OCI-LY1 (cell line): ENCODE results near the gene PIBF1.

Experiments used
- H2AFZ ChIP-seq: fragments of 200-600 bp; sonication (generic), shearing (Covaris generic); 2 replicates; pipeline ENCODE4 v1.6.0; 2014; ENCODE audit warnings: antibody characterized with exemption, mild to moderate bottlenecking, low read length
- H3F3A ChIP-seq: fragments of 200-600 bp; sonication (generic), shearing (Covaris generic); 2 replicates; pipeline ENCODE4 v1.6.0; 2014; ENCODE audit warnings: mild to moderate bottlenecking, antibody characterized with exemption, low read length, moderate library complexity; ENCODE audit not compliant: insufficient read depth
- H3K27ac ChIP-seq: fragments of 200-600 bp; sonication (generic); 2 replicates; pipeline ENCODE4 v1.5.1; 2014; ENCODE audit warnings: low read length, mixed run types, mild to moderate bottlenecking, low read depth; ENCODE audit not compliant: poor library complexity, severe bottlenecking
- H3K27me3 ChIP-seq: fragments of 200-600 bp; sonication (generic); 2 replicates; pipeline ENCODE4 v1.6.0; 2014; ENCODE audit warnings: antibody characterized with exemption, mild to moderate bottlenecking, low read length, moderate library complexity; ENCODE audit not compliant: insufficient read depth
- H3K36me3 ChIP-seq: fragments of 200-600 bp; sonication (generic); 2 replicates; pipeline ENCODE4 v1.6.1; 2014; ENCODE audit warnings: mild to moderate bottlenecking, antibody characterized with exemption, low read length, moderate library complexity, mixed read lengths; ENCODE audit not compliant: insufficient read depth
- H3K4me1 ChIP-seq: fragments of 200-600 bp; sonication (generic); 2 replicates; pipeline ENCODE4 v1.5.1; 2014; ENCODE audit warnings: mild to moderate bottlenecking, low read length, moderate library complexity; ENCODE audit not compliant: insufficient read depth, severe bottlenecking
- H3K4me2 ChIP-seq: fragments of 200-600 bp; sonication (generic), shearing (Covaris generic); 2 replicates; pipeline ENCODE4 v1.6.1; 2014; ENCODE audit warnings: low read length
- H3K4me3 ChIP-seq: fragments of 200-600 bp; sonication (generic); 2 replicates; pipeline ENCODE4 v1.5.1; 2014; ENCODE audit warnings: low read length, low read depth, mild to moderate bottlenecking, mixed read lengths; ENCODE audit not compliant: poor library complexity, severe bottlenecking
- H3K79me2 ChIP-seq: fragments of 200-600 bp; shearing (Covaris generic); 2 replicates; pipeline ENCODE4 v1.6.1; 2016; ENCODE audit warnings: mixed run types, low read length, mixed read lengths; ENCODE audit not compliant: insufficient read depth
- H3K9ac ChIP-seq: fragments of 200-600 bp; sonication (generic), shearing (Covaris generic); 2 replicates; pipeline ENCODE4 v1.6.1; 2014; ENCODE audit warnings: mild to moderate bottlenecking, low read length, mixed read lengths
- H3K9me2 ChIP-seq: fragments of 200-600 bp; sonication (generic), shearing (Covaris generic); 2 replicates; pipeline ENCODE4 v1.6.1; 2014; ENCODE audit warnings: low read depth, mild to moderate bottlenecking, low read length, mixed read lengths
- H3K9me3 ChIP-seq: fragments of 200-600 bp; shearing (Covaris generic); 2 replicates; pipeline ENCODE4 v1.6.1; 2014; ENCODE audit warnings: low read length, mixed read lengths
- H4K20me1 ChIP-seq: fragments of 200-600 bp; sonication (generic), shearing (Covaris generic); 2 replicates; pipeline ENCODE4 v1.6.0; 2016; ENCODE audit warnings: mild to moderate bottlenecking, low read length; ENCODE audit not compliant: insufficient read depth
- CTCF ChIP-seq: fragments of 200-600 bp; sonication (generic), shearing (Covaris generic); IDR thresholded peaks from 2 replicates; pipeline ENCODE4 v1.5.1; 2017; ENCODE audit warnings: mild to moderate bottlenecking, antibody characterized with exemption, low read length, moderate library complexity, mixed read lengths
- EZH2 ChIP-seq: fragments of 200-600 bp; sonication (generic), shearing (Covaris generic); IDR thresholded peaks from 2 replicates; pipeline ENCODE4 v1.8.0; 2017; ENCODE audit warnings: borderline replicate concordance, mixed run types, mild to moderate bottlenecking, antibody characterized with exemption, low read length, moderate library complexity, mixed read lengths

PIBF1 gene

GRCh38 chr13:73057284-73058063 lies 275.5 kb downstream of the PIBF1 start:
- H3K9me2 ChIP-seq = no peaks in the 10 kb centered on the region
- no peaks in the 10 kb centered on the region for H4K20me1 ChIP-seq
- H3K4me3 ChIP-seq = no peak overlapping the region
- no peaks in the 10 kb centered on the region for H3K79me2 ChIP-seq
- TF ChIP-seq CTCF = no peak
- H3K36me3 ChIP-seq = no peaks in the 10 kb centered on the region; the same call in 1 of the 2 replicates
- H2AFZ ChIP-seq = 0 out of 2 replicates have a peak overlapping the region, but pooled peaks have one; percentile 10
- H3K9ac ChIP-seq = peak overlapping the region; percentile 30; the same call in 1 of the 2 replicates
- H3F3A ChIP-seq = no peaks in the 10 kb centered on the region
- no peak overlapping the region for H3K4me2 ChIP-seq
- H3K27ac ChIP-seq = no peak overlapping the region
- H3K9me3 ChIP-seq = no peaks in the 10 kb centered on the region
- H3K27me3 ChIP-seq = no peaks in the 10 kb centered on the region; the same call in none of the 2 replicates
- peaks cover 20% of the 10 kb centered on the region for H3K4me1 ChIP-seq

- H3K4me1 ChIP-seq = peaks cover 20% of the 10 kb centered on the region
- H3K36me3 ChIP-seq = no peaks in the 10 kb centered on the region; the same call in 1 of the 2 replicates
- H3F3A ChIP-seq = no peaks in the 10 kb centered on the region
- no peak for TF ChIP-seq EZH2
- TF ChIP-seq CTCF = no peak
- peak overlapping the region; percentile 30 for H3K9ac ChIP-seq
- no peaks in the 10 kb centered on the region for H3K9me3 ChIP-seq
- H3K27ac ChIP-seq = no peak overlapping the region
- no peaks in the 10 kb centered on the region for H3K9me2 ChIP-seq
- peak overlapping the region; percentile 67 for H3K4me2 ChIP-seq
- no peaks in the 10 kb centered on the region for H4K20me1 ChIP-seq
- no peaks in the 10 kb centered on the region; the same call in 1 of the 2 replicates for H3K27me3 ChIP-seq
- H3K79me2 ChIP-seq = no peaks in the 10 kb centered on the region
- peak overlapping the region; percentile 68 for H3K4me3 ChIP-seq
- H2AFZ ChIP-seq = peak overlapping the region; percentile 10; the same call in 1 of the 2 replicates
These were observed 276.1 kb downstream of the PIBF1 start for GRCh38 chr13:73058064-73058313.

GRCh38 chr13:73058432-73058735 lies 276.5 kb downstream of the PIBF1 start:
- Histone ChIP-seq H3K9me2 (no peaks in the 10 kb centered on the region), H3K9me3 (no peaks in the 10 kb centered on the region), H3K36me3 (no peaks in the 10 kb centered on the region; the same call in 1 of the 2 replicates), H3K4me3 (peak overlapping the region; percentile 68), H4K20me1 (no peaks in the 10 kb centered on the region), H3K4me1 (peaks cover 20% of the 10 kb centered on the region), H3K27ac (no peak overlapping the region), H3K79me2 (no peaks in the 10 kb centered on the region), H3K9ac (peak overlapping the region; percentile 30), H3K27me3 (no peaks in the 10 kb centered on the region; the same call in 1 of the 2 replicates), H2AFZ (peak overlapping the region; percentile 10; the same call in 1 of the 2 replicates), H3K4me2 (peak overlapping the region; percentile 67), H3F3A (no peaks in the 10 kb centered on the region)
- no peak for TF ChIP-seq EZH2
